Transverse colon (tissue), 4 donors: ENCODE data around the gene GPS1.

Experiments used
- CTCF ChIP-seq, 5 experiments: fragments of 200-600 bp in 3 of 5; fragments of 450-650 bp in 2 of 5; sonication (generic) in 3 of 5; IDR thresholded peaks; 1 replicate in 2 of 5; 2 replicates in 3 of 5; pipeline ENCODE4 v1.5.1; 2016 to 2017; ENCODE audit warnings: antibody characterized with exemption in 5 of 5, inconsistent platforms in 3 of 5, mild to moderate bottlenecking in 2 of 5, moderate library complexity in 1 of 5
- POLR2AphosphoS5 ChIP-seq, 3 donors: sonication (generic); formaldehyde crosslinking; IDR thresholded peaks; one replicate each; pipeline ENCODE4 v1.6.1; 2016; ENCODE audit warnings: antibody characterized with exemption in 3 of 3

- TF ChIP-seq CTCF (IDR thresholded peaks at IDR 0.05) = no peak
- no peak for TF ChIP-seq POLR2AphosphoS5 (IDR thresholded peaks at IDR 0.05)
Observed at GRCh38 chr17:82100502-82101298, 49.0 kb downstream of the GPS1 start.
